AG09319 (cell line): ENCODE results near the gene ADAM11.
A peak's percentile ranks its signal among the peaks of the same experiment; 100 is the strongest.
"Not testable (repeated sequence)": the region's sequence is repeated elsewhere in the genome, so short reads cannot be mapped to it uniquely, and the experiment has no call there.

Source experiments
- DNase-seq: peaks from one replicate; pipeline ENCODE4 v3.0.0-alpha.2; 2010; ENCODE audit warnings: low read depth; ENCODE audit errors: extremely low read depth
- TF ChIP-seq, protein P1 (sequence below): IDR thresholded peaks from 2 replicates; pipeline ENCODE4 v1.5.1; 2011; ENCODE audit warnings: low read depth, mild to moderate bottlenecking, inconsistent platforms, low read length, moderate library complexity

ADAM11 gene, protein sequence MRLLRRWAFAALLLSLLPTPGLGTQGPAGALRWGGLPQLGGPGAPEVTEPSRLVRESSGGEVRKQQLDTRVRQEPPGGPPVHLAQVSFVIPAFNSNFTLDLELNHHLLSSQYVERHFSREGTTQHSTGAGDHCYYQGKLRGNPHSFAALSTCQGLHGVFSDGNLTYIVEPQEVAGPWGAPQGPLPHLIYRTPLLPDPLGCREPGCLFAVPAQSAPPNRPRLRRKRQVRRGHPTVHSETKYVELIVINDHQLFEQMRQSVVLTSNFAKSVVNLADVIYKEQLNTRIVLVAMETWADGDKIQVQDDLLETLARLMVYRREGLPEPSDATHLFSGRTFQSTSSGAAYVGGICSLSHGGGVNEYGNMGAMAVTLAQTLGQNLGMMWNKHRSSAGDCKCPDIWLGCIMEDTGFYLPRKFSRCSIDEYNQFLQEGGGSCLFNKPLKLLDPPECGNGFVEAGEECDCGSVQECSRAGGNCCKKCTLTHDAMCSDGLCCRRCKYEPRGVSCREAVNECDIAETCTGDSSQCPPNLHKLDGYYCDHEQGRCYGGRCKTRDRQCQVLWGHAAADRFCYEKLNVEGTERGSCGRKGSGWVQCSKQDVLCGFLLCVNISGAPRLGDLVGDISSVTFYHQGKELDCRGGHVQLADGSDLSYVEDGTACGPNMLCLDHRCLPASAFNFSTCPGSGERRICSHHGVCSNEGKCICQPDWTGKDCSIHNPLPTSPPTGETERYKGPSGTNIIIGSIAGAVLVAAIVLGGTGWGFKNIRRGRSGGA

DNA sequence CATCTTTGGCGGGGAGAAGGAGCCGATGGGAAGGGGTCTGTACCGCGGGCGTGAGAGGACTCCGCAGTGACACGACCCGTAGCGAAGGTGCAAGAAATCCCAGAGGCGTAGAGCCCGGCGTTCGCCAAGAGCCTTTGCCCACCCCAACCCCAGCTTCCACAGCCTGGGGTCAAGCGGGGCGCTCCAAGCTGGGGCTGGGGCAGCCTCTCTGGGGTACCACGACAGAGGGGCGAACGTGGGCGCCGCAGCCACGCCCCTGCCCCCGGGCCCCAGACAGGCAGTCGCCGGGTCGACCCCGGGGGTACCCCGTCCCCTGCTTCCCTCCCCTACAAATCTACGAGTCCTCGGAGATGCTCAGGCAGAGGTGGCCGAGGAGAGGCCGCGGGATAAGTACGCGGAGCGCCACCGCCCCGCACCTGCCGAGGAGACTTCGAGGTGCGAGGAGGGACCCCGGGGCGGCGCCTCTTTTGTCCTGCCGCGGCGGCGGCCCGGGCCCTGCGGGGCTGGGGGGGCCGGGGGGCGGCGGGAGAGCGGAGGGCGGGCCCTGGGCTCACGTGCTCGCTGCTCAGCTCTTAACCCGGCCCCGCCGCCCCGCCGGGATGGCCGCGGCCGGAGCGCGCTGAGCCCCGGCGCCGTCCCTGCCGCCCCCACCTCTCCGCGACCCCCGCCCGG is at the start of gene ADAM11:
Gene ADAM11 (plus strand): TSS at position 575 of the 672 bp plus-strand sequence. CDS start 212 bp downstream, outside the sequence.
- DNase-seq: no peak
- TF ChIP-seq, protein P1, sequence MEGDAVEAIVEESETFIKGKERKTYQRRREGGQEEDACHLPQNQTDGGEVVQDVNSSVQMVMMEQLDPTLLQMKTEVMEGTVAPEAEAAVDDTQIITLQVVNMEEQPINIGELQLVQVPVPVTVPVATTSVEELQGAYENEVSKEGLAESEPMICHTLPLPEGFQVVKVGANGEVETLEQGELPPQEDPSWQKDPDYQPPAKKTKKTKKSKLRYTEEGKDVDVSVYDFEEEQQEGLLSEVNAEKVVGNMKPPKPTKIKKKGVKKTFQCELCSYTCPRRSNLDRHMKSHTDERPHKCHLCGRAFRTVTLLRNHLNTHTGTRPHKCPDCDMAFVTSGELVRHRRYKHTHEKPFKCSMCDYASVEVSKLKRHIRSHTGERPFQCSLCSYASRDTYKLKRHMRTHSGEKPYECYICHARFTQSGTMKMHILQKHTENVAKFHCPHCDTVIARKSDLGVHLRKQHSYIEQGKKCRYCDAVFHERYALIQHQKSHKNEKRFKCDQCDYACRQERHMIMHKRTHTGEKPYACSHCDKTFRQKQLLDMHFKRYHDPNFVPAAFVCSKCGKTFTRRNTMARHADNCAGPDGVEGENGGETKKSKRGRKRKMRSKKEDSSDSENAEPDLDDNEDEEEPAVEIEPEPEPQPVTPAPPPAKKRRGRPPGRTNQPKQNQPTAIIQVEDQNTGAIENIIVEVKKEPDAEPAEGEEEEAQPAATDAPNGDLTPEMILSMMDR: no peak

DNA sequence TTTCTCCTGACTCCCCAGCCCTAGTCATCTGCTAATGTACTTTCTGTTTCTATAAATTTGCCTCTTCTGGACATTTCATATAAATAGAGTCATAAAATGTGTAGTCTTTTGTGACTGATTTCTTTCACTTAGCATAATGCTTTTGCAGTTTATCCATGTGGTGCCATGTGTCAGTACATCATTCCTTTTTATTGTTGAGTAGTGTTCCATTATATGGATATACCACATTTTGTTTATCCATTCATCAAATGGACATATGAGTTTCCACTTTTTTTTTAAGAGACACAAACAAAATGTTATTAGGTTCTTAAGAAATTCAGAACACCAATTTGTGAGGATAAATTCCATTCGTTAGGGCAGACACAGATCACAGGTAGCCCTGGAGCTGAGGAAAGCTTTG is 39.3 kb upstream of the ADAM11 start:
- TF ChIP-seq, protein P1: no peak
- DNase-seq: no peak

DNA sequence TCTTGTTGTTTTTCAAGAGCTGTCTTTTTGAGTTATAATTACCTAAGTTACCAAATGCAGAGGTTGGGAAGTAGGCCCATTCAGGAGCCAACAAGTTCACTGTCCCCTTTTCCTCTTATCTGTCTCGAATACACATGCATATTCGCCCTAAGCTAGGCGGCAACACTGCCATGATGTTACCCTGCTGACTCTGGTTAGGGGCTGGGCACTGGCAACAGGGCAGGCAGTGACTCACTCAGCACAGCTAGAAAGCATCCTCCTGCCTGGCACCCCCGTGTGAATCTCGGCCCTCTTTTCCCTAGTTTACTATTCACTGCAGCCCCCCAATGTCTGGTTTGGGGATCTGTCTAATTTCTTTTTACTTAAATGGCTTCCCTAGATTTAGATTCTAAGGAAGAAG is 36.5 kb upstream of the ADAM11 start:
- no peak for DNase-seq

DNA sequence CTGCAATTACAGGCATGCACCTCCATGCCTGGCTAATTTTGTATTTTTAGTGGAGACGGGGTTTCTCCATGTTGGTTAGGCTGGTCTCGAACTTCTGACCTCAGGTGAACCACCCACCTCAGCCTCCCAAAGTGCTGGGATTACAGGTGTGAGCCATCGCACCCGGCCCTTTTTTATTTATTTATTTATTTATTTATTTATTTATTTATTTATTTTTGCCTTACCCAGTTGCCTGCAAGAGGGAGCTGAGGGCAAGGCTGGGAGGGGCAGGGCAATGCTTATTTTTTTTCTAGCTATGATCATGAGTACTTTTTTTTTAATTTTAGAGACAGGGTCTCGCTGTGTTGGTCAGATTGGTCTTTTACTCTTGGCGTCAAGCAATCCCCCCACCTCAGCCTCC is 32.7 kb upstream of the ADAM11 start:
- DNase-seq: not testable (repeated sequence)

More for the DNA sequence above, 36.5 kb upstream of the ADAM11 start:
- TF ChIP-seq, protein P1: no peak

DNA sequence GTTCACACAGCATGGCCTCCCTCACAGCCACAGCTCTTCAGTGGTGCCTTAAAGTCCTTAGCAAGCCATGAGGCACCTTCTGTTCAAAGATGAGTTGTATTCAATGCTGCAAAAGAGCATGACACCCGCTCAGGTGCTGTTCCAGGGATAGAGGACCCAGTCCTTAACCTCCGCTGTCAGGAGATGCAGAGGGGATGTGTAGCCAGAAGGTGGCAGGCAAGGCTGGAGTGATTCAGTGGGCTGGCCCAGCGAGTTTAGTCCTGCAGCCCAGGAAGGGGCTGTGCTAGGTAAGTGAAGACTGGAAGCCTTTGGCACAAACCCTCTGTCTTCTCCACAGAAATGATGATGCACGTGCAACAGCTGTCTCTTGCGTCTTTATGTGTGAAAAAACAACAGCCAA is 25.0 kb upstream of the ADAM11 start:
- TF ChIP-seq, protein P1: peak; percentile 13
- DNase-seq: no peak

DNA sequence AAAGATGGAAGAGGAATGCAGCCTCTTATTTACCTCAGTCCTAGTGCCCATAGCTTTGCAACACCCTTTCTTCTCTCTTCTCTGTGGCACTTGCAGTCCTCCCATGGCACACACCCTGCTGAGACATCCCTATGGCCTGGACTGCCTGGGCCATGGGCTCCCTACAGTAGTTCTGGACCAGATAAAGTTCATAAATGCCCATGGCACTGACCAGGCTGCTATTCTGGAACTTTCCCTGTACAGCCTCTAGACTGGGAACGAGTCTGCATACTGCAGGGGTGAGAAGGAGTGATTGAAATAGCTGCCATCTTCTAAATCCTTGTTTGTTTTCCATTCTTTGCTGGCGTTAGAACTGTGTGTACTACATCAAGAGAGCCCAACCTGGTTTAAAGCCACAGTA is 24.5 kb upstream of the ADAM11 start:
- no peak for DNase-seq
- TF ChIP-seq, protein P1: no peak

DNA sequence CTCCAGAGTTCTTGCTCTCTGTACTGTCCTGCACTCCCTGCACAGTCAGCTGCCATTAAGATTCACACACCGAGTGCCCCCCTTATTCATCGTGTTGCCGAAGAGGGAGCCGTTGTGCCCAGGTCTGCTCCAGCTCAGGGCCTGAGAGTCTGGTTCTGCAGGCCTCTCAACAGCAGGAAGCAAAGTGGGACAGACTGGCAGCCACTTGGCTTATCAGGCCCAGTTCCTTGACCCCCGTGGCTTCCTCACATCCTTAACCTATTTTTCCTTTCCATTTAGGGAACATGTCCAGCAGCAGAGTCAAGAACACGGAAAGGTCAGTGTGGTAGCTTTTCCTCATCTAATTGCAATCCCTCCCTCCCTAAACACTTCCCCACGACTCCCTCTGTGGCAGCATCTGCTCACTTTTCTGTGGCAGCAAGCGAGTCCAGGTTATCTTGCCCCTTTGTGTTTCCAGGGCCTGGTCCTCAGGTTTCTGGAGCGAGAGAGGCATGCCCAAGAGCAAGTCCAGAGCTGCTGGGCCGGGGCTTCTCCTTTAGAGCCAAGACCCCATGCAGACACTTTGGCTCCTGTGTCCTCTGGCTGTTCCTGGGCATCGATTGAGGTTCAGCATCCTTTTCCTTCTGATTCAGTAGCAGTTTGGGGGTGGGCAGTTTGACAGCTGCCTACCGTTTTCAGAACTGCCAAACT is 22.1 kb upstream of the ADAM11 start:
- TF ChIP-seq, protein P1: no peak

More for the DNA sequence above, 22.1 kb upstream of the ADAM11 start:
- DNase-seq: no peak
